Measurements from ENCODE around the gene EP400. TPM values are rescaled to one million over a fixed set of nuclear protein-coding genes. Genes with fewer than 3 reads are reported as not detected.

EP400 gene
- total RNA-seq, 4 donors from 2014 or later: 20.5 to 33.7 (median 23.4) TPM

GRCh38 chr12:131990980-131991305, 41.2 kb downstream of the EP400 start:
- no peak for TF ChIP-seq CTCF (IDR thresholded peaks at IDR 0.05; ENCODE audit: low read depth)

- no peak for TF ChIP-seq CTCF (IDR thresholded peaks at IDR 0.05; ENCODE audit: low read depth)
Observed at GRCh38 chr12:131991816-131992430, 42.2 kb downstream of the EP400 start.

- TF ChIP-seq CTCF (IDR thresholded peaks at IDR 0.05; ENCODE audit: low read depth): no peak
Observed at GRCh38 chr12:131994589-131994988, 44.8 kb downstream of the EP400 start.

- no peak for TF ChIP-seq CTCF (IDR thresholded peaks at IDR 0.05; ENCODE audit: low read depth)
Observed at GRCh38 chr12:132000286-132000872, 50.6 kb downstream of the EP400 start.

- TF ChIP-seq CTCF (IDR thresholded peaks at IDR 0.05; ENCODE audit: low read depth): no peak
Observed at GRCh38 chr12:132003846-132004245, 54.1 kb downstream of the EP400 start.

- TF ChIP-seq CTCF (IDR thresholded peaks at IDR 0.05; ENCODE audit: low read depth): no peak
Observed at GRCh38 chr12:132004946-132005345, 55.2 kb downstream of the EP400 start.

GRCh38 chr12:132006056-132006680, 56.4 kb downstream of the EP400 start:
- TF ChIP-seq CTCF (IDR thresholded peaks at IDR 0.05; ENCODE audit: low read depth): no peak
